ENCODE measurements around the gene RNF214.

DNA sequence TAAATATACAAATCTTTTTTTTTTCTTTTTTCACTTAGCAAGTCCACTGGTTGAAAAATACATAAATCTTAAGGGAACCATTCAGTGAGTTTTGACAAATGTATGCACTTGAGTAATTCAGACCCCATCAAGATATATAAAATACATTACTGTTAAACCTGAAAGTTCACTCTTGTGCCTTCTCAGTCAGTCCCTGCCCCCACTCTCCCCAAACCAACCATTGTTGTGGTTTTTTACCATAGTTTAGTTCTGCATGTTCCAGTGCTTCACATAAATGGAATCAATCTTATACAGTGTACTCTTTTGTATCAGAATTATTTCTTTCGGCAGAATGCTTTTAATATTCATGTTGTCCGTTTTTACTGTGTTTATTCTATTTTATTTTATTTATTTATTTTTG is 26.1 kb downstream of the RNF214 start:
- no peak for TF ChIP-seq CTCF (optimal IDR thresholded peaks at IDR 0.05 in 1 of 3, IDR thresholded peaks at IDR 0.05 in 1 of 3, conservative IDR thresholded peaks at IDR 0.05 in 1 of 3; ENCODE audit: extremely low read depth in 1 of 3, insufficient read depth in 2 of 3, low read length in 3 of 3)
- TF ChIP-seq EZH2 (IDR thresholded peaks at IDR 0.05; ENCODE audit: low read length) = no peak

Measured in keratinocyte (primary cell).